ENCODE results near the gene COL21A1.

The COL21A1 gene

GRCh38 chr6:56173228-56173627 lies 74.2 kb downstream of the COL21A1 start:
- no peak for DNase-seq

GRCh38 chr6:56172144-56172543 lies 75.2 kb downstream of the COL21A1 start:
- DNase-seq: no peak

GRCh38 chr6:56169366-56169765 lies 78.0 kb downstream of the COL21A1 start:
- DNase-seq: no peak

GRCh38 chr6:56168596-56168995 lies 78.8 kb downstream of the COL21A1 start:
- no peak for DNase-seq

- DNase-seq: no peak
Measured at GRCh38 chr6:56162081-56162480, 85.3 kb downstream of the COL21A1 start.

- DNase-seq: no peak
Measured at GRCh38 chr6:56160489-56160888, 86.9 kb downstream of the COL21A1 start.

- no peak for DNase-seq
Measured at GRCh38 chr6:56158571-56158970, 88.8 kb downstream of the COL21A1 start.

GRCh38 chr6:56156643-56157042 lies 90.7 kb downstream of the COL21A1 start:
- no peak for DNase-seq

- DNase-seq: no peak
Measured at GRCh38 chr6:56155634-56156141, 91.7 kb downstream of the COL21A1 start.

- DNase-seq: no peak
Measured at GRCh38 chr6:56154076-56154475, 93.3 kb downstream of the COL21A1 start.

GRCh38 chr6:56152611-56153010 lies 94.8 kb downstream of the COL21A1 start:
- DNase-seq: no peak

- DNase-seq: no peak
Measured at GRCh38 chr6:56151609-56152224, 95.7 kb downstream of the COL21A1 start.

- no peak for DNase-seq
Measured at GRCh38 chr6:56148488-56149186, 98.7 kb downstream of the COL21A1 start.

- DNase-seq: no peak
Measured at GRCh38 chr6:56147766-56148165, 99.6 kb downstream of the COL21A1 start.

- DNase-seq: no peak
Measured at GRCh38 chr6:56146086-56146485, 101.3 kb downstream of the COL21A1 start.

GRCh38 chr6:56145616-56146015 lies 101.8 kb downstream of the COL21A1 start:
- no peak for DNase-seq

- DNase-seq: no peak
Measured at GRCh38 chr6:56144538-56145324, 102.6 kb downstream of the COL21A1 start.

- no peak for DNase-seq
Measured at GRCh38 chr6:56143796-56144195, 103.6 kb downstream of the COL21A1 start.

GRCh38 chr6:56140090-56140489 lies 107.3 kb downstream of the COL21A1 start:
- no peak for DNase-seq

- no peak for DNase-seq
Measured at GRCh38 chr6:56115715-56116114, 131.7 kb downstream of the COL21A1 start.

GRCh38 chr6:56109149-56109548 lies 138.2 kb downstream of the COL21A1 start:
- no peak for DNase-seq

GRCh38 chr6:56106231-56106630 lies 141.1 kb downstream of the COL21A1 start:
- no peak for DNase-seq

GRCh38 chr6:56104591-56104990 lies 142.8 kb downstream of the COL21A1 start:
- DNase-seq: no peak

GRCh38 chr6:56102216-56102615 lies 145.2 kb downstream of the COL21A1 start:
- DNase-seq: no peak
